HepG2 (cell line): Measurements from ENCODE around the gene DNAJC11. TPM values are rescaled to one million over a fixed set of nuclear protein-coding genes. Genes with fewer than 3 reads are reported as not detected.

Experiments used
- ARID4A ChIP-seq: sonication (generic); formaldehyde crosslinking; IDR thresholded peaks from 2 replicates; pipeline ENCODE4 v1.5.0; 2020; ENCODE audit warnings: mild to moderate bottlenecking, missing genetic modification reagents, borderline replicate concordance
- CAMTA2 ChIP-seq: sonication (generic); formaldehyde crosslinking; IDR thresholded peaks from 2 replicates; pipeline ENCODE4 v1.4.0; 2020; ENCODE audit warnings: mild to moderate bottlenecking, missing genetic modification reagents, borderline replicate concordance
- FLYWCH1 ChIP-seq: sonication (generic); formaldehyde crosslinking; IDR thresholded peaks from 2 replicates; pipeline ENCODE4 v1.8.1; 2023; ENCODE audit warnings: mild to moderate bottlenecking, missing genetic modification reagents
- MIER3 ChIP-seq: IDR thresholded peaks from 2 replicates; pipeline ENCODE4 v1.6.1; 2016; ENCODE audit warnings: missing compliant biosample characterization, borderline replicate concordance
- RBM22 ChIP-seq: fragments of 200-400 bp; formaldehyde crosslinking; optimal IDR thresholded peaks from 2 replicates; pipeline ENCODE3; 2017; ENCODE audit warnings: mild to moderate bottlenecking, low read length, moderate library complexity
- RBM39 ChIP-seq: fragments of 200-400 bp; formaldehyde crosslinking; IDR thresholded peaks from one replicate; pipeline ENCODE4 v1.6.1; 2018; ENCODE audit warnings: antibody characterized with exemption, mild to moderate bottlenecking, low read depth, low read length; ENCODE audit not compliant: poor library complexity, severe bottlenecking
- SETDB1 ChIP-seq: sonication (generic); formaldehyde crosslinking; IDR thresholded peaks from 2 replicates; pipeline ENCODE4 v1.5.1; 2020; ENCODE audit warnings: missing genetic modification reagents, mild to moderate bottlenecking, borderline replicate concordance
- SP2 ChIP-seq: sonication (generic); formaldehyde crosslinking; IDR thresholded peaks from 2 replicates; pipeline ENCODE4 v1.5.1; 2020; ENCODE audit warnings: mild to moderate bottlenecking, missing genetic modification reagents
- SRSF9 ChIP-seq: fragments of 200-400 bp; formaldehyde crosslinking; IDR thresholded peaks from 2 replicates; pipeline ENCODE4 v1.6.1; 2018; ENCODE audit warnings: borderline replicate concordance, mild to moderate bottlenecking, low read depth, low read length; ENCODE audit not compliant: insufficient read depth, poor library complexity, severe bottlenecking
- SUZ12 ChIP-seq: fragments of 150-350 bp; IDR thresholded peaks from 2 replicates; pipeline ENCODE4 v1.6.1; 2014; ENCODE audit warnings: low read depth, low read length
- TGIF2 ChIP-seq: IDR thresholded peaks from 2 replicates; pipeline ENCODE4 v1.6.1; 2016; ENCODE audit warnings: control low read depth, missing compliant biosample characterization
- TOE1 ChIP-seq: sonication (generic); formaldehyde crosslinking; IDR thresholded peaks from 2 replicates; pipeline ENCODE4 v1.4.0; 2020; ENCODE audit warnings: mild to moderate bottlenecking, missing genetic modification reagents
- TSC22D2 ChIP-seq: sonication (generic); formaldehyde crosslinking; IDR thresholded peaks from 2 replicates; pipeline ENCODE4 v1.5.1; 2020; ENCODE audit warnings: missing genetic modification reagents, mild to moderate bottlenecking, borderline replicate concordance
- WIZ ChIP-seq: sonication (generic); formaldehyde crosslinking; IDR thresholded peaks from 2 replicates; pipeline ENCODE4 v1.5.1; 2020; ENCODE audit warnings: mild to moderate bottlenecking, missing genetic modification reagents
- ZBTB26 ChIP-seq: IDR thresholded peaks from 2 replicates; pipeline ENCODE4 v1.6.1; 2016; ENCODE audit warnings: missing compliant biosample characterization, missing genetic modification reagents, borderline replicate concordance
- ZC3H13 ChIP-seq: sonication (generic); formaldehyde crosslinking; IDR thresholded peaks from 2 replicates; pipeline ENCODE4 v1.8.1; 2023; ENCODE audit warnings: mild to moderate bottlenecking, missing genetic modification reagents, moderate library complexity
- ZNF17 ChIP-seq: sonication (generic); formaldehyde crosslinking; IDR thresholded peaks from 2 replicates; pipeline ENCODE4 v1.5.0; 2020; ENCODE audit warnings: mild to moderate bottlenecking, missing genetic modification reagents
- ZSCAN22 ChIP-seq: sonication (generic); formaldehyde crosslinking; IDR thresholded peaks from 2 replicates; pipeline ENCODE4 v1.4.0; 2020; ENCODE audit warnings: mild to moderate bottlenecking, missing genetic modification reagents
- polyA plus RNA-seq, 8 experiments: library from polyadenylated mRNA; depleted of rRNA in 3 of 8; stranded (reverse) in 7 of 8; unstranded in 1 of 8; fragments of >200 nt; fragmentation: Illumina TruSeq in 4 of 8; extraction: Trizol in 4 of 8; gene quantifications; 2 replicates each; pipeline versions ENCODE4 v1.2.1 to v1.2.3, GENCODE V29; 2011 to 2016; ENCODE audit warnings: low read depth in 4 of 8, missing spikeins in 1 of 8, mixed read lengths in 1 of 8; ENCODE audit not compliant: insufficient read depth in 1 of 8
- total RNA-seq, 5 experiments: library from RNA; depleted of rRNA; stranded (reverse); fragments of >200 nt; fragmentation: Illumina TruSeq; extraction: Trizol; gene quantifications; 2 replicates each; pipeline ENCODE4 v1.2.3, GENCODE V29; 2016; ENCODE audit warnings: low read depth in 1 of 5
- TF ChIP-seq, protein P1 (sequence below): sonication (generic); formaldehyde crosslinking; IDR thresholded peaks from 2 replicates; pipeline ENCODE4 v1.5.1; 2020; ENCODE audit warnings: mild to moderate bottlenecking, missing genetic modification reagents, borderline replicate concordance

Gene DNAJC11
- total and polyA plus RNA-seq, 2 of the 13 experiments (the other 11 are each of a cell fraction or from before 2014, with no cell fraction given): 25.1 to 47.6 TPM

DNA sequence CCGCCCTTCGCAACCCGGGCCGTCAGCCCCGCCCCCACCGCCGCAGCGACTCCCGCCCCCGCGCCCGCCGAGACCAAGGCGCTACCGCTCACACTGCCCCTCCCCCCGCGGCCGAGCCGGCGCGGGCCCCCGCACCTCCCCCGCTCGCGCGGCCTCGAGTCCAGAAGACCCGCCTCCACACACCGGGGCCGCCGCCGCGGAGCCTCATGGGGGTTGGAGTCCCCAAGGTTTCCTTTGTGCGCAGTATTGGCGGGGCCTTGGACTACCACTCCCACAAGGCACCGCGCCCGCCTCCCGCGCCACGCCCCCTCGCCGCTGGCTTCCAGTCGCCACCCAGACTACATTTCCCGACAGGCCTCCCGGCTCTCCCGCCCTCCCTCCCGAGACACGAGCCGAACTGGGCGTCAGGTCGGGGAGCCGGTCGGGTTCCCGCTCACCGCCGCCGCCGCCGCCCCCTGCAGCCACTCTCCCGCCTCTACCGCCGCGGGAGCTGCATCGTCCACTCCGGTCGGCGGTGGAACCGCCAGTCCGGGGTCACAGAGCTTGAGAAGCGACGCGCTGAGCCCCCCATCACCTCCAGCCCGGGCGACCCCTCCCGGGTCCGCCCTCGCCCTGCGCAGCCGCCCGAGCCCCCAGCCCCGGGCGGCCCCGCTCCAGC lies 88.1 kb downstream of the DNAJC11 start, which contains the start of gene PHF13 (continued):
- TF ChIP-seq ARID4A (CRISPR knock-in tag) (peak; percentile 82), WIZ (no peak), FLYWCH1 (no peak), RBM39 (no peak), ZC3H13 (CRISPR knock-in tag) (no peak), SP2 (peak; percentile 79), ZBTB26 (CRISPR knock-in tag) (no peak), SETDB1 (CRISPR knock-in tag) (no peak), MIER3 (CRISPR knock-in tag) (no peak; the same call in 1 of the 2 replicates), SRSF9 (no peak), SUZ12 (peak; percentile 88), TSC22D2 (0 out of 2 replicates have a peak, but pooled peaks have one; percentile 43), ZSCAN22 (CRISPR knock-in tag) (no peak), TGIF2 (0 out of 2 replicates have a peak, but pooled peaks have one; percentile 49), CAMTA2 (CRISPR knock-in tag) (no peak), TOE1 (CRISPR knock-in tag) (no peak), RBM22 (no peak), ZNF17 (CRISPR knock-in tag) (no peak)
- TF ChIP-seq, protein P1, sequence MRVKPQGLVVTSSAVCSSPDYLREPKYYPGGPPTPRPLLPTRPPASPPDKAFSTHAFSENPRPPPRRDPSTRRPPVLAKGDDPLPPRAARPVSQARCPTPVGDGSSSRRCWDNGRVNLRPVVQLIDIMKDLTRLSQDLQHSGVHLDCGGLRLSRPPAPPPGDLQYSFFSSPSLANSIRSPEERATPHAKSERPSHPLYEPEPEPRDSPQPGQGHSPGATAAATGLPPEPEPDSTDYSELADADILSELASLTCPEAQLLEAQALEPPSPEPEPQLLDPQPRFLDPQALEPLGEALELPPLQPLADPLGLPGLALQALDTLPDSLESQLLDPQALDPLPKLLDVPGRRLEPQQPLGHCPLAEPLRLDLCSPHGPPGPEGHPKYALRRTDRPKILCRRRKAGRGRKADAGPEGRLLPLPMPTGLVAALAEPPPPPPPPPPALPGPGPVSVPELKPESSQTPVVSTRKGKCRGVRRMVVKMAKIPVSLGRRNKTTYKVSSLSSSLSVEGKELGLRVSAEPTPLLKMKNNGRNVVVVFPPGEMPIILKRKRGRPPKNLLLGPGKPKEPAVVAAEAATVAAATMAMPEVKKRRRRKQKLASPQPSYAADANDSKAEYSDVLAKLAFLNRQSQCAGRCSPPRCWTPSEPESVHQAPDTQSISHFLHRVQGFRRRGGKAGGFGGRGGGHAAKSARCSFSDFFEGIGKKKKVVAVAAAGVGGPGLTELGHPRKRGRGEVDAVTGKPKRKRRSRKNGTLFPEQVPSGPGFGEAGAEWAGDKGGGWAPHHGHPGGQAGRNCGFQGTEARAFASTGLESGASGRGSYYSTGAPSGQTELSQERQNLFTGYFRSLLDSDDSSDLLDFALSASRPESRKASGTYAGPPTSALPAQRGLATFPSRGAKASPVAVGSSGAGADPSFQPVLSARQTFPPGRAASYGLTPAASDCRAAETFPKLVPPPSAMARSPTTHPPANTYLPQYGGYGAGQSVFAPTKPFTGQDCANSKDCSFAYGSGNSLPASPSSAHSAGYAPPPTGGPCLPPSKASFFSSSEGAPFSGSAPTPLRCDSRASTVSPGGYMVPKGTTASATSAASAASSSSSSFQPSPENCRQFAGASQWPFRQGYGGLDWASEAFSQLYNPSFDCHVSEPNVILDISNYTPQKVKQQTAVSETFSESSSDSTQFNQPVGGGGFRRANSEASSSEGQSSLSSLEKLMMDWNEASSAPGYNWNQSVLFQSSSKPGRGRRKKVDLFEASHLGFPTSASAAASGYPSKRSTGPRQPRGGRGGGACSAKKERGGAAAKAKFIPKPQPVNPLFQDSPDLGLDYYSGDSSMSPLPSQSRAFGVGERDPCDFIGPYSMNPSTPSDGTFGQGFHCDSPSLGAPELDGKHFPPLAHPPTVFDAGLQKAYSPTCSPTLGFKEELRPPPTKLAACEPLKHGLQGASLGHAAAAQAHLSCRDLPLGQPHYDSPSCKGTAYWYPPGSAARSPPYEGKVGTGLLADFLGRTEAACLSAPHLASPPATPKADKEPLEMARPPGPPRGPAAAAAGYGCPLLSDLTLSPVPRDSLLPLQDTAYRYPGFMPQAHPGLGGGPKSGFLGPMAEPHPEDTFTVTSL (CRISPR knock-in tag): no peak
